Caco-2 (cell line): ENCODE results near the gene GRK4. TPM values are rescaled to one million over a fixed set of nuclear protein-coding genes. Genes with fewer than 3 reads are reported as not detected.
"Not testable (repeated sequence)": the region's sequence is repeated elsewhere in the genome, so short reads cannot be mapped to it uniquely, and the experiment has no call there.

Source experiments
- BruUV-seq: library from RNA; stranded (reverse); fragments of 400-500 nt; replicated peaks from 2 replicates; lab custom pipeline; 2021; lab: Mats Ljungman, UMichigan
- CTCF ChIA-PET: fragments of 300-600 bp; sonication (Branson Sonifier 250); formaldehyde crosslinking; loops from one replicate; lab custom pipeline; 2022; ENCODE audit warnings: antibody characterized with exemption; lab: Charles Lee
- POLR2A ChIA-PET: fragments of 300-600 bp; sonication (Branson Sonifier 250); formaldehyde crosslinking; loops from one replicate; lab custom pipeline; 2022; ENCODE audit warnings: antibody characterized with exemption; lab: Charles Lee
- DNase-seq, 2 experiments: peaks; one replicate each; pipeline versions ENCODE4 v3.0.0 to v3.0.0-alpha.2; 2020 to 2022
- H3K27me3 ChIP-seq: replicated peaks from 2 replicates; pipeline ENCODE4 v1.6.0; 2011; ENCODE audit warnings: low read length; ENCODE audit not compliant: control insufficient read depth, insufficient read depth
- H3K36me3 ChIP-seq: 2 replicates; pipeline ENCODE4 v1.5.1; 2011; ENCODE audit warnings: low read length; ENCODE audit not compliant: control insufficient read depth, insufficient read depth
- H3K4me1 ChIP-seq: fragments of 250-450 bp; sonication (Bioruptor Pico); 2 replicates; pipeline ENCODE4 v1.5.1; 2020; ENCODE audit warnings: mild to moderate bottlenecking
- H3K4me3 ChIP-seq: 2 replicates; pipeline ENCODE4 v1.5.1; 2011; ENCODE audit warnings: low read depth, mild to moderate bottlenecking, control low read depth, low read length
- H3K9me3 ChIP-seq: fragments of 250-450 bp; sonication (Bioruptor Pico); 2 replicates; pipeline ENCODE4 v1.5.1; 2020; ENCODE audit warnings: mild to moderate bottlenecking, moderate library complexity
- H3K27ac Mint-ChIP-seq: one replicate; pipeline ENCODE4 v1.8.0; 2022; ENCODE audit warnings: mixed read lengths; ENCODE audit not compliant: unreplicated experiment
- H3K27me3 Mint-ChIP-seq: one replicate; pipeline ENCODE4 v1.8.0; 2022; ENCODE audit warnings: mixed read lengths; ENCODE audit not compliant: insufficient read depth, unreplicated experiment
- H3K36me3 Mint-ChIP-seq: one replicate; pipeline ENCODE4 v1.8.0; 2022; ENCODE audit warnings: mild to moderate bottlenecking, mixed read lengths; ENCODE audit not compliant: insufficient read depth, unreplicated experiment
- H3K4me1 Mint-ChIP-seq: one replicate; pipeline ENCODE4 v1.8.0; 2022; ENCODE audit warnings: low read depth, mixed read lengths; ENCODE audit not compliant: unreplicated experiment
- H3K4me3 Mint-ChIP-seq: one replicate; pipeline ENCODE4 v1.8.0; 2022; ENCODE audit warnings: mild to moderate bottlenecking, moderate library complexity, mixed read lengths; ENCODE audit not compliant: unreplicated experiment
- H3K9me3 Mint-ChIP-seq: one replicate; pipeline ENCODE4 v1.8.0; 2022; ENCODE audit warnings: mixed read lengths; ENCODE audit not compliant: unreplicated experiment
- intact Hi-C: fragments of 100-400 bp; cut with micrococcal nuclease; formaldehyde crosslinking; loops from one replicate; pipeline ENCODE4 v1.10.0; 2022; ENCODE audit not compliant: unreplicated experiment
- total RNA-seq: library from RNA; stranded (reverse); gene quantifications from 2 replicates; pipeline ENCODE4 v1.2.3, GENCODE V29; 2022
- TF ChIP-seq, protein P1 (sequence below), 2 experiments: fragments of 200-600 bp in 1 of 2; IDR thresholded peaks; 1 replicate in 1 of 2; 2 replicates in 1 of 2; pipeline versions ENCODE4 v1.5.1 to v1.8.0; 2011 to 2022; ENCODE audit warnings: antibody characterized with exemption in 1 of 2, control low read depth in 1 of 2, inconsistent platforms in 1 of 2, low read depth in 1 of 2, low read length in 1 of 2, mild to moderate bottlenecking in 1 of 2, moderate library complexity in 1 of 2; ENCODE audit not compliant: insufficient read depth in 1 of 2, severe bottlenecking in 1 of 2, unreplicated experiment in 1 of 2

The GRK4 gene
- total RNA-seq, 1 experiment from 2014 or later: 7.1 TPM

DNA sequence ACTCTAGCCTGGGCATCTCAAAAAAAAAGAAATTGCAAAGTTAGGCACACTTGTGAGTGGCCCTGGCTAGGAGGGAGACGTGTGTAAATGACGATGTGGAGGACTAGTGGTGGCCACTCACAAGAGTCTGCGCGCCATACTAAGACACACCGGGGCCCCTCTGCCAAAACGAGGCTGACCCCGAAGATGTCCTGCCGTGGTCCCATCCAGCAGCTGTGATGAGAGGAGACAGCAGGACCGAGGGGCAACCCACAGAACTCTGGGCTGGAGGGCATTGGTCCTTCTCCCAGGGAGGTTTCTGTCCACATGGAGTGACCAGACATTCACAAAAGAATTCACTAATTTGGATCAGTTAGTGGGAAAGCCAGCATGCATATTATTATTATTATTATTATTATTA lies 47.6 kb upstream of the GRK4 start:
- no peak for DNase-seq
- Mint-ChIP-seq H3K27me3 (no peaks in the 10 kb centered on the region), H3K4me3 (no peak overlapping the region), H3K36me3 (peaks cover 80% of the 10 kb centered on the region), H3K4me1 (no peaks in the 10 kb centered on the region), H3K9me3 (peaks cover 11% of the 10 kb centered on the region), H3K27ac (no peak overlapping the region)
- Histone ChIP-seq H3K9me3 (no peaks in the 10 kb centered on the region), H3K4me1 (no peaks in the 10 kb centered on the region), H3K4me3 (no peak overlapping the region), H3K27me3 (no peaks in the 10 kb centered on the region), H3K36me3 (peaks cover 8% of the 10 kb centered on the region; the same call in 1 of the 2 replicates)
- ChIA-PET POLR2A (no interaction called here), CTCF (no interaction called here)
- TF ChIP-seq, protein P1, sequence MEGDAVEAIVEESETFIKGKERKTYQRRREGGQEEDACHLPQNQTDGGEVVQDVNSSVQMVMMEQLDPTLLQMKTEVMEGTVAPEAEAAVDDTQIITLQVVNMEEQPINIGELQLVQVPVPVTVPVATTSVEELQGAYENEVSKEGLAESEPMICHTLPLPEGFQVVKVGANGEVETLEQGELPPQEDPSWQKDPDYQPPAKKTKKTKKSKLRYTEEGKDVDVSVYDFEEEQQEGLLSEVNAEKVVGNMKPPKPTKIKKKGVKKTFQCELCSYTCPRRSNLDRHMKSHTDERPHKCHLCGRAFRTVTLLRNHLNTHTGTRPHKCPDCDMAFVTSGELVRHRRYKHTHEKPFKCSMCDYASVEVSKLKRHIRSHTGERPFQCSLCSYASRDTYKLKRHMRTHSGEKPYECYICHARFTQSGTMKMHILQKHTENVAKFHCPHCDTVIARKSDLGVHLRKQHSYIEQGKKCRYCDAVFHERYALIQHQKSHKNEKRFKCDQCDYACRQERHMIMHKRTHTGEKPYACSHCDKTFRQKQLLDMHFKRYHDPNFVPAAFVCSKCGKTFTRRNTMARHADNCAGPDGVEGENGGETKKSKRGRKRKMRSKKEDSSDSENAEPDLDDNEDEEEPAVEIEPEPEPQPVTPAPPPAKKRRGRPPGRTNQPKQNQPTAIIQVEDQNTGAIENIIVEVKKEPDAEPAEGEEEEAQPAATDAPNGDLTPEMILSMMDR (IDR thresholded peaks at IDR 0.05; ENCODE audit: insufficient read depth in 1 of 2, low read depth in 1 of 2, low read length in 1 of 2, severe bottlenecking in 1 of 2, unreplicated experiment in 1 of 2): no peak
- BruUV-seq: no TSS peak
- intact Hi-C loops: no loop called here

DNA sequence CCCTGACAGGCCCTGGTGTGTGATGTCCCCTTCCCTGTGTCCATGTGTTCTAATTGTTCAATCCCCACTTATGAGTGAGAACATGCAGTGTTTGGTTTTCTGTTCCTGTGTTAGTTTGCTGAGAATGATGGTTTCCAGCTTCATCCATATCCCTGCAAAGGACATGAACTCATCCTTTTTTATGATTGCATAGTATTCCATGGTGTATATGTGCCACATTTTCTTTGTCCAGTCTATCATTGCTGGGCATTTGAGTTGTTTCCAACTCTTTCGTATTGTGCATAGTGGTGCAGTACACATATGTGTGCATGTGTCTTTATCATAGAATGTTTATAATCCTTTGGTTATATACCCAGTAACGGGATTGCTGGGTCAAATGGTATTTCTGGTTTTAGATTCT lies 46.7 kb upstream of the GRK4 start:
- POLR2A ChIA-PET, H3K4me1 ChIP-seq, intact Hi-C loops, H3K4me3 Mint-ChIP-seq, H3K4me1 Mint-ChIP-seq, BruUV-seq, H3K27me3 Mint-ChIP-seq, H3K27me3 ChIP-seq, H3K27ac Mint-ChIP-seq, H3K36me3 ChIP-seq, CTCF ChIA-PET, DNase-seq, H3K9me3 ChIP-seq, H3K4me3 ChIP-seq: not testable (repeated sequence)
- peaks cover 11% of the 10 kb centered on the region for H3K9me3 Mint-ChIP-seq
- peaks cover 76% of the 10 kb centered on the region for H3K36me3 Mint-ChIP-seq

DNA sequence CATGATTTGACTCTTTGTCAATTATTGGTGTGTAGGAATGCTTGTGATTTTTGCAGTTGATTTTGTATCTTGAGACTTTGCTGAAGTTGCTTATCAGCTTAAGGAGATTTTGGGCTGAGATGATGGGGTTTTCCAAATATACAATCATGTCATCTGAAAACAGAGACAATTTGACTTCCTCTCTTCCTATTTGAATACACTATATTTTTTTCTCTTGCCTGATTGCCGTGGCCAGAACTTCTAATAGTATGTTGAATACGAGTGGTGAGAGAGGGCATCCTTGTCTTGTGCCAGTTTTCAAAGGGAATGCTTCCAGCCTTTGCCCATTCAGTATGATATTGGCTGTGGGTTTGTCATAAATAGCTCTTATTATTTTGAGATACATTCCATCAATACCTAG lies 45.1 kb upstream of the GRK4 start:
- H3K27ac Mint-ChIP-seq, H3K27me3 Mint-ChIP-seq, H3K9me3 ChIP-seq, POLR2A ChIA-PET, H3K36me3 ChIP-seq, H3K4me1 Mint-ChIP-seq, H3K4me3 Mint-ChIP-seq, DNase-seq, H3K4me3 ChIP-seq, CTCF ChIA-PET, intact Hi-C loops, H3K27me3 ChIP-seq, BruUV-seq, H3K4me1 ChIP-seq: not testable (repeated sequence)
- peaks cover 76% of the 10 kb centered on the region for H3K36me3 Mint-ChIP-seq
- peaks cover 11% of the 10 kb centered on the region for H3K9me3 Mint-ChIP-seq

DNA sequence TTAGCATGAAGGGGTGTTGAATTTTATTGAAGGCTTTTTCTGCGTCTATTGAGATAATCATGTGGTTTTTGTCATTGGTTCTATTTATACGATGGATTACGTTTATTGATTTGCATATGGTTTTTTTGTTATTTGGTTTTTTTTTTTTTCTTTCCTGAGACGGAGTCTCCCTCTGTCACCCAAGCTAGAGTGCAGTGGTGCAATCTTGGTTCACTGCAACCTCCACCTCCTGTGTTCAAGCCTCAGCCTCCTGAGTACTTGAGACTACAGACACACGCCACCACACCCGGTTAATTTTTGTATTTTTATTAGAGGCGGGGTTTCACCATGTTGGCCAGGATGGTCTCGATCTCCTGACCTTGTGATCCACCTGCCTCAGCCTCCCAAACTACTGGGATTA lies 44.7 kb upstream of the GRK4 start:
- H3K36me3 ChIP-seq, H3K27me3 Mint-ChIP-seq, H3K9me3 ChIP-seq, H3K4me3 Mint-ChIP-seq, H3K4me1 Mint-ChIP-seq, POLR2A ChIA-PET, H3K27me3 ChIP-seq, intact Hi-C loops, H3K4me3 ChIP-seq, DNase-seq, H3K4me1 ChIP-seq, H3K27ac Mint-ChIP-seq, BruUV-seq: not testable (repeated sequence)
- H3K9me3 Mint-ChIP-seq: peaks cover 11% of the 10 kb centered on the region
- CTCF ChIA-PET: interaction anchor here (0.6 kb wide), 1 partner anchor 10 kb away, joined by 6 read pairs; no protein-coding TSS in a partner anchor
- H3K36me3 Mint-ChIP-seq: peaks cover 76% of the 10 kb centered on the region

DNA sequence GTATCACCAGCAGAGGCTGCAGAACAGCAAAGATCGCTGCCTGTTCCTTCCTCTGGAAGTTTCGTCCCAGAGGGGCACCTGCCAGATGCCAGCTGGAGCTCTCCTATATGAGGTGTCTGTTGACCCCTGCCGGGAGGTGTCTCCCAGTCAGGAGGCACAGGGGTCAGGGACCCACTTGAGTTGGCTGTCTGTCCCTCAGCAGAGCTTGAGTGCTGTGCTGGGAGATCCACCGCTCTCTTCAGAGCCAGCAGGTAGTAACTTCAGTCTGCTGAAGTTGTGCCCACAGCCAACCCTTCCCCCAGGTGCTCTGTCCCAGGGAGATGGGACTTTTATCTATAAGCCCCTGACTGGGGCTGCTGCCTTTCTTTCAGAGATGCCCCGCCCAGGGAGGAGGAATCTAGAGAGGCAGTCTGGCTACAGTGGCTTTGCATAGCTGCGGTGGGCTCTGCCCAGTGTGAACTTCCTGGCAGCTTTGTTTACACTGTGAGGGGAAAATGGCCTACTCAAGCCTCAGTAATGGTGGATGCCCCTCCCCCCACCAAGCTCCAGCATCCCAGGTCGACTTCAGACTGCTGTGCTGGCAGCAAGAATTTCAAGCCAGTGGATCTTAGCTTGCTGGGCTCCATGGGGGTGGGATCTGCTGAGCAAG lies 40.8 kb upstream of the GRK4 start:
- H3K27ac Mint-ChIP-seq, H3K27me3 Mint-ChIP-seq, POLR2A ChIA-PET, H3K4me3 ChIP-seq, CTCF ChIA-PET, H3K9me3 ChIP-seq, H3K4me3 Mint-ChIP-seq, H3K4me1 ChIP-seq, DNase-seq, H3K36me3 ChIP-seq, H3K4me1 Mint-ChIP-seq, H3K27me3 ChIP-seq, intact Hi-C loops, BruUV-seq: not testable (repeated sequence)
- Mint-ChIP-seq H3K36me3 (peaks cover 61% of the 10 kb centered on the region), H3K9me3 (peaks cover 11% of the 10 kb centered on the region)
